Adrenal gland (tissue), 5 donors: Measurements from ENCODE around the gene SSTR1.

Experiments used
- CTCF ChIP-seq, 6 experiments: fragments of 450-650 bp in 4 of 6; fragments of 200-600 bp in 2 of 6; sonication (generic) in 1 of 6; IDR thresholded peaks; 1 replicate in 5 of 6; 2 replicates in 1 of 6; pipeline versions ENCODE4 v1.5.1 to v1.8.0; 2016 to 2021; ENCODE audit warnings: antibody characterized with exemption in 6 of 6, mild to moderate bottlenecking in 2 of 6, moderate library complexity in 1 of 6
- POLR2A ChIP-seq, 2 donors: fragments of 450-650 bp; IDR thresholded peaks; one replicate each; pipeline ENCODE4 v1.6.1; 2017; ENCODE audit warnings: antibody characterized with exemption in 2 of 2, mild to moderate bottlenecking in 2 of 2, moderate library complexity in 1 of 2
- donor health status: DM: no; HTN: no; CAD: no.

GRCh38 chr14:38208618-38209562, 1.2 kb downstream of the SSTR1 start:
- TF ChIP-seq CTCF (IDR thresholded peaks at IDR 0.05) (no peak), POLR2A (IDR thresholded peaks at IDR 0.05) (no peak)
